Rectal smooth muscle tissue (tissue), 1 donor: Measurements from ENCODE around the gene ISL1.

Experiments
- H3K27ac ChIP-seq: one replicate; pipeline ENCODE4 v1.7.0; 2013; ENCODE audit warnings: low read depth, low read length, inconsistent platforms
- H3K27me3 ChIP-seq: one replicate; pipeline ENCODE4 v1.7.0; 2013; ENCODE audit warnings: low read length; ENCODE audit not compliant: control insufficient read depth, insufficient read depth
- H3K36me3 ChIP-seq: one replicate; pipeline ENCODE4 v1.7.0; 2013; ENCODE audit warnings: low read length; ENCODE audit not compliant: control insufficient read depth, insufficient read depth
- H3K4me1 ChIP-seq: one replicate; pipeline ENCODE4 v1.7.0; 2013; ENCODE audit warnings: low read length; ENCODE audit not compliant: control insufficient read depth, insufficient read depth
- H3K4me3 ChIP-seq: one replicate; pipeline ENCODE4 v1.7.0; 2013; ENCODE audit warnings: low read length
- H3K9ac ChIP-seq: one replicate; pipeline ENCODE4 v1.7.0; 2013; ENCODE audit warnings: low read length

ISL1 gene

GRCh38 chr5:51383131-51384121 is at the start of gene ISL1:
TSS of gene ISL1 (plus strand) at chr5:51383448. CDS start at chr5:51383672, 224 bp downstream.
- no peak within 1 kb of the TSS for H3K27ac ChIP-seq
- no peak within 1 kb of the TSS for H3K9ac ChIP-seq
- H3K27me3 ChIP-seq = peaks cover 20% of the 10 kb centered on the region
- peak within 1 kb of the TSS; percentile 56 for H3K4me3 ChIP-seq
- H3K4me1 ChIP-seq = no peaks in the 10 kb centered on the region
- no peaks in the 10 kb centered on the region for H3K36me3 ChIP-seq

GRCh38 chr5:51336878-51337277 is 46.4 kb upstream of the ISL1 start:
- Histone ChIP-seq H3K9ac (no peak overlapping the region), H3K27me3 (no peaks in the 10 kb centered on the region), H3K4me3 (no peak overlapping the region), H3K36me3 (no peaks in the 10 kb centered on the region), H3K4me1 (no peaks in the 10 kb centered on the region), H3K27ac (no peak overlapping the region)

- Histone ChIP-seq H3K4me1 (no peaks in the 10 kb centered on the region), H3K36me3 (no peaks in the 10 kb centered on the region), H3K27me3 (no peaks in the 10 kb centered on the region), H3K4me3 (no peak overlapping the region), H3K9ac (no peak overlapping the region), H3K27ac (no peak overlapping the region)
Observed at GRCh38 chr5:51345106-51345505, 38.1 kb upstream of the ISL1 start.

- no peaks in the 10 kb centered on the region for H3K4me1 ChIP-seq
- H3K27me3 ChIP-seq = no peaks in the 10 kb centered on the region
- no peak overlapping the region for H3K27ac ChIP-seq
- no peak overlapping the region for H3K9ac ChIP-seq
- no peak overlapping the region for H3K4me3 ChIP-seq
- H3K36me3 ChIP-seq = no peaks in the 10 kb centered on the region
Observed at GRCh38 chr5:51347157-51347556, 36.1 kb upstream of the ISL1 start.

GRCh38 chr5:51347704-51348103 is 35.5 kb upstream of the ISL1 start:
- Histone ChIP-seq H3K4me3 (no peak overlapping the region), H3K27me3 (no peaks in the 10 kb centered on the region), H3K4me1 (no peaks in the 10 kb centered on the region), H3K9ac (no peak overlapping the region), H3K27ac (no peak overlapping the region), H3K36me3 (no peaks in the 10 kb centered on the region)

- H3K4me3 ChIP-seq = no peak overlapping the region
- no peaks in the 10 kb centered on the region for H3K36me3 ChIP-seq
- H3K27me3 ChIP-seq = no peaks in the 10 kb centered on the region
- H3K9ac ChIP-seq = no peak overlapping the region
- no peaks in the 10 kb centered on the region for H3K4me1 ChIP-seq
- no peak overlapping the region for H3K27ac ChIP-seq
Observed at GRCh38 chr5:51371052-51371451, 12.2 kb upstream of the ISL1 start.

GRCh38 chr5:51373880-51374523 is 9.2 kb upstream of the ISL1 start:
- no peak overlapping the region for H3K27ac ChIP-seq
- no peak overlapping the region for H3K9ac ChIP-seq
- no peaks in the 10 kb centered on the region for H3K4me1 ChIP-seq
- H3K27me3 ChIP-seq = peaks cover 3% of the 10 kb centered on the region
- H3K36me3 ChIP-seq = no peaks in the 10 kb centered on the region
- no peak overlapping the region for H3K4me3 ChIP-seq

GRCh38 chr5:51375084-51375483 is 8.2 kb upstream of the ISL1 start:
- no peak overlapping the region for H3K4me3 ChIP-seq
- no peak overlapping the region for H3K9ac ChIP-seq
- no peaks in the 10 kb centered on the region for H3K36me3 ChIP-seq
- H3K27me3 ChIP-seq = peaks cover 6% of the 10 kb centered on the region
- no peak overlapping the region for H3K27ac ChIP-seq
- no peaks in the 10 kb centered on the region for H3K4me1 ChIP-seq

- no peaks in the 10 kb centered on the region for H3K36me3 ChIP-seq
- H3K4me3 ChIP-seq = no peak overlapping the region
- H3K9ac ChIP-seq = no peak overlapping the region
- no peak overlapping the region for H3K27ac ChIP-seq
- H3K4me1 ChIP-seq = no peaks in the 10 kb centered on the region
- H3K27me3 ChIP-seq = peaks cover 8% of the 10 kb centered on the region
Observed at GRCh38 chr5:51376509-51376908, 6.7 kb upstream of the ISL1 start.

GRCh38 chr5:51377151-51378060 is 5.8 kb upstream of the ISL1 start:
- Histone ChIP-seq H3K9ac (no peak overlapping the region), H3K27ac (no peak overlapping the region), H3K4me1 (no peaks in the 10 kb centered on the region), H3K36me3 (no peaks in the 10 kb centered on the region), H3K27me3 (peaks cover 12% of the 10 kb centered on the region), H3K4me3 (no peak overlapping the region)

GRCh38 chr5:51378061-51378409 is 5.2 kb upstream of the ISL1 start:
- Histone ChIP-seq H3K27ac (no peak overlapping the region), H3K36me3 (no peaks in the 10 kb centered on the region), H3K9ac (no peak overlapping the region), H3K4me1 (no peaks in the 10 kb centered on the region), H3K4me3 (no peak overlapping the region), H3K27me3 (peaks cover 12% of the 10 kb centered on the region)
